Colonic mucosa (tissue), 4 donors: ENCODE results near the gene SND1. TPM values are rescaled to one million over a fixed set of nuclear protein-coding genes. Genes with fewer than 3 reads are reported as not detected.

ENCODE experiments used
- DNase-seq: peaks from one replicate; pipeline ENCODE4 v3.0.0-alpha.2; 2020
- H3K27ac ChIP-seq: fragments of 200-600 bp; one replicate; pipeline ENCODE4 v1.8.0; 2021
- H3K27me3 ChIP-seq: fragments of 200-600 bp; one replicate; pipeline ENCODE4 v1.8.0; 2021
- H3K36me3 ChIP-seq: fragments of 200-600 bp; one replicate; pipeline ENCODE4 v1.8.0; 2021
- H3K4me1 ChIP-seq: fragments of 200-600 bp; one replicate; pipeline ENCODE4 v1.8.0; 2021; ENCODE audit warnings: mild to moderate bottlenecking
- H3K4me3 ChIP-seq: fragments of 200-600 bp; one replicate; pipeline ENCODE4 v1.8.0; 2021
- H3K9ac ChIP-seq, 2 donors: one replicate each; pipeline ENCODE4 v1.7.0; 2013; ENCODE audit warnings: control low read depth in 2 of 2, low read depth in 2 of 2, low read length in 2 of 2
- H3K9me3 ChIP-seq: fragments of 200-600 bp; one replicate; pipeline ENCODE4 v1.8.0; 2021
- intact Hi-C: fragments of 100-400 bp; cut with DNase I; formaldehyde crosslinking; loops from one replicate; pipeline ENCODE4 v1.14.1; 2022
- total RNA-seq, 2 donors: library from RNA; stranded (reverse); fragmentation: NEBNext Ultra II Directional in 1 of 2; extraction: Animal tissue kit (Norgen Biotek cat#: 25700) in 1 of 2; gene quantifications; one replicate each; pipeline ENCODE4 v1.2.1, GENCODE V29; 2021
- TF ChIP-seq, protein P1 (sequence below): fragments of 200-600 bp; IDR thresholded peaks from one replicate; pipeline ENCODE4 v1.8.0; 2022; ENCODE audit warnings: antibody characterized with exemption, mild to moderate bottlenecking
- donor health status: healthy.
- donor health status: DM: no; HTN: no; CAD: no.
- donor health status: DM: no; HTN: no; CAD: no.

SND1 gene
- total RNA-seq, 2 donors from 2014 or later = 134 to 163 TPM

DNA sequence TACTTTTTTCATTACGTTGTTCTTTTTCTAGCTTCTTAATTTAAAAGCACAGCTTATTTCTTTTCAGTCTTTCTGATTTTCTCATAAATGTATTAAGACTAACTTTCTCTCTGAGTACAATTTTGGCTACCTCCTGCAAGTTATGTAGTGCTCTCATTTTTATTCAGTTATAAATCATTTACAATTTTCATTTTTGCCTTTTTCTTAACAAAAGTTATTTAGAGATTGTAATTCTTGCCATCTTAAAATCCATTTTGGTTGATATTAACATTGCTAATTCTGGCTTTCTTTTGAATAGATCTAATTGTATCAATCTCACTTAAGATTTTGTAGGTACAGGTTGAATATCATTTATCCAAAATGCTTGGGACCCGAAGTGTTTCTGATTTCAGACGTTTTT, 476.4 kb downstream of the SND1 start:
- H3K27me3 ChIP-seq = peaks cover 6% of the 10 kb centered on the region
- DNase-seq = no peak
- TF ChIP-seq, protein P1, sequence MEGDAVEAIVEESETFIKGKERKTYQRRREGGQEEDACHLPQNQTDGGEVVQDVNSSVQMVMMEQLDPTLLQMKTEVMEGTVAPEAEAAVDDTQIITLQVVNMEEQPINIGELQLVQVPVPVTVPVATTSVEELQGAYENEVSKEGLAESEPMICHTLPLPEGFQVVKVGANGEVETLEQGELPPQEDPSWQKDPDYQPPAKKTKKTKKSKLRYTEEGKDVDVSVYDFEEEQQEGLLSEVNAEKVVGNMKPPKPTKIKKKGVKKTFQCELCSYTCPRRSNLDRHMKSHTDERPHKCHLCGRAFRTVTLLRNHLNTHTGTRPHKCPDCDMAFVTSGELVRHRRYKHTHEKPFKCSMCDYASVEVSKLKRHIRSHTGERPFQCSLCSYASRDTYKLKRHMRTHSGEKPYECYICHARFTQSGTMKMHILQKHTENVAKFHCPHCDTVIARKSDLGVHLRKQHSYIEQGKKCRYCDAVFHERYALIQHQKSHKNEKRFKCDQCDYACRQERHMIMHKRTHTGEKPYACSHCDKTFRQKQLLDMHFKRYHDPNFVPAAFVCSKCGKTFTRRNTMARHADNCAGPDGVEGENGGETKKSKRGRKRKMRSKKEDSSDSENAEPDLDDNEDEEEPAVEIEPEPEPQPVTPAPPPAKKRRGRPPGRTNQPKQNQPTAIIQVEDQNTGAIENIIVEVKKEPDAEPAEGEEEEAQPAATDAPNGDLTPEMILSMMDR = no peak

DNA sequence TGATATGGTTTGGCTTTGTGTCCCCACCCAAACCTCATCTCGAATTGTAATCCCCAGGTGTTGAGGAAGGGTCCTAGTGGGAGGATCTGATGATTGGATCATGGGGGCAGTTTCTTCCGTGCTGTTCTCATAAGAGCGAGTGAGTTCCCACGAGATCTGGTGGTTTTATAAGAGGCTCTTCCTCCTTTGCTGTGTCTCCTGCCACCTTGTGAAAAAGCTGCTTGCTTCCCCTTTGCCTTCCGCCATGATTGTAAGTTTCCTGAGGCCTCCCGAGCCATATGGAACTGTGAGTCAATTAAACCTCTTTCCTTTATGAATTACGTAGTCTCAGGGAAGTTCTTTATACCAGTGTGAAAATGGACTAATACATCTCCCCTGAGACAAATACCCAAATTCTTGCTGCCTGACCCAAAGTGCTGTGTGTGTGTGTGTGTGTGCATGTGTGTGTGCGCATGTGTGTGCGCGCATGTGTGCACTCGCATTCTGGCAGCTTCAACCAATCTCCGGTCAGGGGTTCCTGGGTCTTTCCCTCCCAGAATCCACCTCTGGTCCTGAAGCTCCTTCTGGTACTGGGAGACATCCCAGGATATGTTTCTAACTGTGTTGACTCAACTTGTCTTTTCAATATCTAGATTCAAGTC, 477.4 kb downstream of the SND1 start:
- Histone ChIP-seq H3K9me3 (no peaks in the 10 kb centered on the region), H3K4me1 (no peaks in the 10 kb centered on the region), H3K27me3 (peaks cover 12% of the 10 kb centered on the region), H3K27ac (no peak overlapping the region), H3K4me3 (no peak overlapping the region), H3K36me3 (no peaks in the 10 kb centered on the region), H3K9ac (no peak overlapping the region)
- no peak for DNase-seq
- intact Hi-C loops = no loop called here
- TF ChIP-seq, protein P1 = no peak

More for the DNA sequence above, 476.4 kb downstream of the SND1 start:
- Histone ChIP-seq H3K4me3 (no peak overlapping the region), H3K4me1 (no peaks in the 10 kb centered on the region), H3K27ac (no peak overlapping the region), H3K9ac (no peak overlapping the region), H3K9me3 (no peaks in the 10 kb centered on the region), H3K36me3 (no peaks in the 10 kb centered on the region)
- intact Hi-C loops = no loop called here

DNA sequence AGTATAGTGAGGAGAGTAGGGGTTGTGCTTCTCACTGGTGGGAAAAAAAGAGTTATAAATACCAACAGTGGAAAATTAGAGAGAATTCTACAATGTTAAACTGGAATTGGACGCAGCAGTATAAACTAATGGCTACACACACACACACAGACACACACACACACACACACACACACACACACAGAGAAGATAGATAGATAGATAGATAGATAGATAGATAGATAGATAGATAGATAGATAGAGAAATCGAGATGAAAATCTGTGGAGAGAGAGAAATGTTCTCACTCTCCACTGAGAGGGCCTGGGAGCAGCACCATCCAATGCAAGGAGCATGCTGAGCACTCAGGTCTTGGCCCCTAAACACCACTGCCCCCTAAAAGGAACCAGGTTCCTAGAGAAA, 479.1 kb downstream of the SND1 start:
- TF ChIP-seq, protein P1 = no peak
- intact Hi-C loops = loop anchor here (10.0 kb wide), 1 partner anchor 426 kb away; no protein-coding TSS in a partner anchor
- peaks cover 20% of the 10 kb centered on the region for H3K27me3 ChIP-seq
- no peak for DNase-seq
- H3K4me1 ChIP-seq = peaks cover 5% of the 10 kb centered on the region
- no peaks in the 10 kb centered on the region for H3K36me3 ChIP-seq
- no peaks in the 10 kb centered on the region for H3K9me3 ChIP-seq
- H3K9ac ChIP-seq = no peak overlapping the region
- H3K4me3 ChIP-seq = no peak overlapping the region
- H3K27ac ChIP-seq = no peak overlapping the region

DNA sequence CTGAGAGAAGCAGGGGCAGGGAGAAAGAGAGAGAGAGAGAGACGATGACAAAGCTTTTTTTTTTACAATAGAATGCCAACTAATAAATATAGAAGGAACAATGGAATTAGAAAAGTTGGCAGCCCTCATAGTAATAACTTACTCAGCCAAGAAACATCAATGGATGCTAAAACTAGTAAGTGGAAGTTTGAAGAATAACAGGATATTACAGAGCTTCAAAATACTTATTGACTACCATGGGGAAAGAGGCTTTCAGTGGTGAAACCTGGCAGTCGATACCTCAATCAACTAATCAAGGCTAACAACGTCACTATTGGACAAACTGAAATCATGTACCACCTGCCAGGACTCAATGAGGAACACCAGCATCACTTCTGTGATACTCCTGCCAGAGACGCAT, 479.7 kb downstream of the SND1 start:
- no peak overlapping the region for H3K9ac ChIP-seq
- H3K36me3 ChIP-seq = no peaks in the 10 kb centered on the region
- intact Hi-C loops = loop anchor here (10.0 kb wide), 1 partner anchor 427 kb away; no protein-coding TSS in a partner anchor
- H3K4me3 ChIP-seq = no peak overlapping the region
- DNase-seq = no peak
- H3K9me3 ChIP-seq = no peaks in the 10 kb centered on the region
- H3K4me1 ChIP-seq = peaks cover 5% of the 10 kb centered on the region
- TF ChIP-seq, protein P1 = no peak
- peaks cover 20% of the 10 kb centered on the region for H3K27me3 ChIP-seq
- H3K27ac ChIP-seq = no peak overlapping the region

DNA sequence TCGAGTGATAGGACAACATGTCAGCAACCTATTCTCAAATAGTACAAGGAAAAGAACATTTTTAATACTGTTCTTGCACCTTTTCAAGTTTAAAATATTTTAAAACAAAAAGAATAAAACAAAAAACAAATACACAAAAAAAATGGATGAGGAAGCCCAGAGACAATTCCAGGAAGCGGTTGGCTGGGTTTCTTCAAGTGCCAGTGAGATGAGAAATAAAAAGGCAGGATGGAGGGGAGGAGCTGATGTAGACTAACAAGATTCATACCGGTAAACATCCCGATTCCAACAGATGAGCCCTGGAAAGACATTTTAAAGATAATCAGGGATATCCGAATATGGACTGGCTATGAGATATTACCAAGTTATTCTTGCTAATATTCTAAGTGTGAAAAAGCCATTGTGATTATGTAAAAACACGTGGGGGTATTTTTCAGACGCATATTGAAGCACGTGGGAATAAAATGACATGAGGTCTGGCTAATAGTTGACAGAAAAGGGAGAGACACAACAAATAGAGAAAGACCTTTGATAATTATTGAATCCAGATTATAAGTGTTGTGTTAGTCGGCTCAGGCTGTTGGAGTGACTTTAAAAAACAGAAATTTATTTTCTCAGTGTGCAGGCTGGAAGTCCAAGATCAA, 480.6 kb downstream of the SND1 start:
- DNase-seq = no peak
- H3K36me3 ChIP-seq = no peaks in the 10 kb centered on the region
- peaks cover 28% of the 10 kb centered on the region for H3K27me3 ChIP-seq
- intact Hi-C loops = loop anchor here (10.0 kb wide), 1 partner anchor 428 kb away; no protein-coding TSS in a partner anchor
- no peaks in the 10 kb centered on the region for H3K9me3 ChIP-seq
- TF ChIP-seq, protein P1 = no peak
- H3K4me3 ChIP-seq = no peak overlapping the region
- no peak overlapping the region for H3K27ac ChIP-seq
- H3K9ac ChIP-seq = no peak overlapping the region
- H3K4me1 ChIP-seq = peaks cover 5% of the 10 kb centered on the region
